A673 (cell line): ENCODE results near the gene UNKL. TPM values are rescaled to one million over a fixed set of nuclear protein-coding genes. Genes with fewer than 3 reads are reported as not detected.

Experiments used
- BruUV-seq: library from RNA; stranded (reverse); fragments of 400-500 nt; replicated peaks from 2 replicates; lab custom pipeline; 2021; lab: Mats Ljungman, UMichigan
- CTCF ChIA-PET: fragments of 300-600 bp; sonication (Branson Sonifier 250); formaldehyde crosslinking; loops from one replicate; lab custom pipeline; 2022; ENCODE audit warnings: antibody characterized with exemption; lab: Charles Lee
- POLR2A ChIA-PET: fragments of 300-600 bp; sonication (Branson Sonifier 250); formaldehyde crosslinking; loops from one replicate; lab custom pipeline; 2022; ENCODE audit warnings: antibody characterized with exemption; ENCODE audit not compliant: low non-redundant PET; lab: Charles Lee
- DNase-seq: peaks from one replicate; pipeline ENCODE4 v3.0.0-alpha.2; 2015; ENCODE audit warnings: low spot score
- H3K27ac ChIP-seq: fragments of 200-600 bp; sonication (generic); 2 replicates; pipeline ENCODE4 v1.5.1; 2016; ENCODE audit warnings: mixed run types, low read depth, mild to moderate bottlenecking, mixed read lengths, antibody characterized with exemption, low read length; ENCODE audit not compliant: poor library complexity, severe bottlenecking
- H3K27me3 ChIP-seq: fragments of 200-600 bp; sonication (generic); replicated peaks from 2 replicates; pipeline ENCODE4 v1.6.1; 2017; ENCODE audit warnings: mixed run types, low read depth, mild to moderate bottlenecking, mixed read lengths, antibody characterized with exemption, low read length; ENCODE audit not compliant: insufficient read depth, poor library complexity
- H3K36me3 ChIP-seq: fragments of 200-600 bp; sonication (generic); 2 replicates; pipeline ENCODE4 v1.6.1; 2016; ENCODE audit warnings: mixed run types, mild to moderate bottlenecking, mixed read lengths, antibody characterized with exemption, low read length; ENCODE audit not compliant: insufficient read depth, poor library complexity, severe bottlenecking
- H3K4me1 ChIP-seq: fragments of 200-600 bp; sonication (generic); 2 replicates; pipeline ENCODE4 v1.6.1; 2017; ENCODE audit warnings: mixed run types, mild to moderate bottlenecking, mixed read lengths, antibody characterized with exemption, low read length; ENCODE audit not compliant: insufficient read depth, poor library complexity, severe bottlenecking
- H3K4me3 ChIP-seq: fragments of 200-600 bp; sonication (generic); 2 replicates; pipeline ENCODE4 v1.5.1; 2016; ENCODE audit warnings: low read depth, mixed run types, mild to moderate bottlenecking, mixed read lengths, low read length; ENCODE audit not compliant: poor library complexity, severe bottlenecking
- H3K9me3 ChIP-seq: fragments of 200-600 bp; sonication (generic); 2 replicates; pipeline ENCODE4 v1.6.1; 2016; ENCODE audit warnings: mixed run types, low read depth, mild to moderate bottlenecking, mixed read lengths, antibody characterized with exemption, low read length; ENCODE audit not compliant: poor library complexity, severe bottlenecking
- EZH2 ChIP-seq: fragments of 200-600 bp; sonication (generic); IDR thresholded peaks from 2 replicates; pipeline ENCODE4 v1.6.1; 2017; ENCODE audit warnings: borderline replicate concordance, low read depth, mild to moderate bottlenecking, mixed read lengths, antibody characterized with exemption, low read length; ENCODE audit not compliant: poor library complexity, severe bottlenecking
- intact Hi-C: fragments of 100-400 bp; cut with micrococcal nuclease; formaldehyde crosslinking; loops from one replicate; pipeline ENCODE4 v1.10.0; 2022; ENCODE audit not compliant: unreplicated experiment
- total RNA-seq: library from RNA; stranded (reverse); gene quantifications from 2 replicates; pipeline ENCODE4 v1.2.3, GENCODE V29; 2021
- TF ChIP-seq, protein P1 (sequence below): fragments of 300-800, 200-600 bp; sonication (generic); conservative IDR thresholded peaks from 2 replicates; pipeline ENCODE4 v1.5.1; 2017; ENCODE audit warnings: low read depth, mild to moderate bottlenecking, antibody characterized with exemption, low read length, moderate library complexity, mixed read lengths

UNKL gene
- total RNA-seq, 1 experiment from 2014 or later: 88.5 TPM

DNA sequence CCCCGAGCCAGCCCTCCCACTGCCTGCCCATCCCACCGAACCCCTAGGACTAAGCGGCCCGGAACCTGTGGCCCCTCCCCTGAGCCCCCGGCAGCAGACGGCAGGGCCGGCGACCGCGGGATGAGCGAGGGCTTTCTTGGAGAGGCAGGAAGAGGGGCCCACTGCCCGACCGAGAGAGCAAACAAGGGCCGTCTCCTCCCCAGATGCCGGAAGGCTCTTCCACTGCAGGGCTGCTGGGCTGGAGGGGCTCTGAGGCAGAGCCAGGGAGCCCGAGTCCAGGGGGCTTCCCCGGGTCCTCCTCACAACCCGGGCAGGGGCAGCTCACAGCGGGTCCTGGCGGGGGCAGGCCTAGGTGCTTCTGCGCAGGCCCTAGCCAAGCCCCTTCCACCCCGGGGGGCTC lies 19.3 kb upstream of the UNKL start:
- no TSS peak for BruUV-seq
- Histone ChIP-seq H3K4me1 (peaks cover 10% of the 10 kb centered on the region), H3K9me3 (no peaks in the 10 kb centered on the region), H3K4me3 (no peak overlapping the region), H3K27ac (no peak overlapping the region), H3K36me3 (no peaks in the 10 kb centered on the region), H3K27me3 (peaks cover 10% of the 10 kb centered on the region)
- intact Hi-C loops: no loop called here
- TF ChIP-seq, protein P1, sequence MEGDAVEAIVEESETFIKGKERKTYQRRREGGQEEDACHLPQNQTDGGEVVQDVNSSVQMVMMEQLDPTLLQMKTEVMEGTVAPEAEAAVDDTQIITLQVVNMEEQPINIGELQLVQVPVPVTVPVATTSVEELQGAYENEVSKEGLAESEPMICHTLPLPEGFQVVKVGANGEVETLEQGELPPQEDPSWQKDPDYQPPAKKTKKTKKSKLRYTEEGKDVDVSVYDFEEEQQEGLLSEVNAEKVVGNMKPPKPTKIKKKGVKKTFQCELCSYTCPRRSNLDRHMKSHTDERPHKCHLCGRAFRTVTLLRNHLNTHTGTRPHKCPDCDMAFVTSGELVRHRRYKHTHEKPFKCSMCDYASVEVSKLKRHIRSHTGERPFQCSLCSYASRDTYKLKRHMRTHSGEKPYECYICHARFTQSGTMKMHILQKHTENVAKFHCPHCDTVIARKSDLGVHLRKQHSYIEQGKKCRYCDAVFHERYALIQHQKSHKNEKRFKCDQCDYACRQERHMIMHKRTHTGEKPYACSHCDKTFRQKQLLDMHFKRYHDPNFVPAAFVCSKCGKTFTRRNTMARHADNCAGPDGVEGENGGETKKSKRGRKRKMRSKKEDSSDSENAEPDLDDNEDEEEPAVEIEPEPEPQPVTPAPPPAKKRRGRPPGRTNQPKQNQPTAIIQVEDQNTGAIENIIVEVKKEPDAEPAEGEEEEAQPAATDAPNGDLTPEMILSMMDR: no peak
- TF ChIP-seq EZH2: no peak
- ChIA-PET CTCF (no interaction called here), POLR2A (no interaction called here)
- no peak for DNase-seq

DNA sequence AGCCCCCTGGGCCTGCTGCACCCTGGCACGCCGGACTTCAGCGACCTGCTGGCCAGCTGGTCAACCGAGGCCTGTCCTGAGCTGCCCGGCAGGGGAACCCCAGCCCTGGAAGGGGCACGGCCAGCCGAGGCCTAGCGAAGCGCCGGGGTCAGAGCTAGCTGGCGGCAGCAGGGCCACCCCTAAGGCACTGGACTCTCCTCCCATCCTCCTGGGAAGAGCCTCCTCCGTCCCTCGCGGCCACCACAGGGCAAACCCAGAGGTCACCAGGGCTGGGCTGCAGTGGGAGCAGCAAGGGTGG lies 18.7 kb upstream of the UNKL start:
- DNase-seq: no peak
- H3K4me3 ChIP-seq: no peak overlapping the region
- no peaks in the 10 kb centered on the region for H3K9me3 ChIP-seq
- intact Hi-C loops: no loop called here
- no peaks in the 10 kb centered on the region for H3K36me3 ChIP-seq
- ChIA-PET CTCF (no interaction called here), POLR2A (no interaction called here)
- H3K27ac ChIP-seq: no peak overlapping the region
- TF ChIP-seq EZH2: no peak
- TF ChIP-seq, protein P1: no peak
- H3K27me3 ChIP-seq: peaks cover 10% of the 10 kb centered on the region
- peaks cover 10% of the 10 kb centered on the region for H3K4me1 ChIP-seq
- BruUV-seq: no TSS peak

DNA sequence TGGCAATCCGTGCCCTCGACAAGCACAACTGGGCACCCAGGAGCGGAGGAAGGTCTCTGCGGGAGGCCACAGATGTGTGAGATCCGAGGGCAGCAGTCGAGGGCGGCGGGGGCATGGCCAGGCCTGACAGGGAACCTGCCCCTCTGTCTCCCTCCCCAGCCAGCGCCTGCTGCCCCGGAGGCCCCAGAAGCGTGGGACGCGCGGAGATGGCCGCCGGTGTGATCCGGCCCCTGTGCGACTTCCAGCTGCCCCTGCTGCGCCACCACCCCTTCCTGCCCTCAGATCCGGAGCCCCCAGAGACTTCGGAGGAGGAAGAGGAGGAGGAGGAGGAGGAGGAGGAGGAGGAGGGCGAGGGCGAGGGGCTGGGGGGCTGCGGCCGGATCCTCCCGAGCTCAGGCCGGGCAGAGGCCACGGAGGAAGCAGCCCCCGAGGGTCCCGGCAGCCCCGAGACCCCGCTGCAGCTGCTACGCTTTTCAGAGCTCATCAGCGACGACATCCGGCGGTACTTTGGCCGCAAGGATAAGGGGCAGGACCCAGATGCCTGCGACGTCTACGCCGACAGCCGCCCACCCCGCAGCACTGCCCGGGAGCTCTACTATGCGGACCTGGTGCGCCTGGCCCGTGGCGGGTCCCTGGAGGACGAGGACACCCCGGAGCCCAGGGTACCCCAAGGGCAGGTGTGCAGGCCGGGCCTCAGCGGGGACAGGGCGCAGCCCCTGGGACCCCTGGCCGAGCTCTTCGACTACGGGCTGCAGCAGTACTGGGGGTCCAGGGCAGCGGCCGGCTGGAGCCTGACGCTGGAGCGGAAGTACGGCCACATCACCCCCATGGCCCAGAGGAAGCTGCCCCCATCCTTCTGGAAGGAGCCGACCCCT lies 18.1 kb upstream of the UNKL start:
- ChIA-PET CTCF (no interaction called here), POLR2A (no interaction called here)
- H3K27me3 ChIP-seq: peaks cover 10% of the 10 kb centered on the region
- DNase-seq: no peak
- no peaks in the 10 kb centered on the region for H3K36me3 ChIP-seq
- intact Hi-C loops: no loop called here
- H3K4me3 ChIP-seq: no peak overlapping the region
- H3K4me1 ChIP-seq: peaks cover 10% of the 10 kb centered on the region
- no peak for TF ChIP-seq EZH2
- TF ChIP-seq, protein P1: no peak
- H3K27ac ChIP-seq: no peak overlapping the region
- BruUV-seq: no TSS peak
- H3K9me3 ChIP-seq: no peaks in the 10 kb centered on the region
